NCI-H1105 treated with DMSO at 0.1 percent for 48 hours (cell line): ENCODE results near the gene TIMM23B.
"Not testable (repeated sequence)": the region's sequence is repeated elsewhere in the genome, so short reads cannot be mapped to it uniquely, and the experiment has no call there.

Experiments used
- DNase-seq: peaks from one replicate; lab custom pipeline; 2025; lab: John Stamatoyannopoulos, UW

Gene TIMM23B

GRCh38 chr10:49977756-49978155, 35.9 kb downstream of the TIMM23B start:
- DNase-seq: not testable (repeated sequence)

- not testable (repeated sequence) for DNase-seq
Observed at GRCh38 chr10:49987207-49987606, 45.4 kb downstream of the TIMM23B start.

- DNase-seq: not testable (repeated sequence)
Observed at GRCh38 chr10:49988376-49988775, 46.5 kb downstream of the TIMM23B start, which contains the start of gene AGAP6. TSS of gene AGAP6 (plus strand) at chr10:49988406. CDS start at chr10:49988716, 310 bp downstream.

GRCh38 chr10:49995321-49995720, 53.5 kb downstream of the TIMM23B start:
- not testable (repeated sequence) for DNase-seq

- DNase-seq: not testable (repeated sequence)
Observed at GRCh38 chr10:50014024-50014423, 72.2 kb downstream of the TIMM23B start.

GRCh38 chr10:50015596-50016220, 73.9 kb downstream of the TIMM23B start:
- DNase-seq: not testable (repeated sequence)

- DNase-seq: not testable (repeated sequence)
Observed at GRCh38 chr10:50016926-50017325, 75.1 kb downstream of the TIMM23B start.

GRCh38 chr10:50017646-50018045, 75.8 kb downstream of the TIMM23B start:
- DNase-seq: not testable (repeated sequence)

- not testable (repeated sequence) for DNase-seq
Observed at GRCh38 chr10:50019279-50019678, 77.4 kb downstream of the TIMM23B start.

- not testable (repeated sequence) for DNase-seq
Observed at GRCh38 chr10:50020451-50021024, 78.7 kb downstream of the TIMM23B start.

GRCh38 chr10:50021646-50022045, 79.8 kb downstream of the TIMM23B start:
- DNase-seq: no peak
